Body of pancreas (tissue), 4 donors: ENCODE results near the gene IFT74. TPM values are rescaled to one million over a fixed set of nuclear protein-coding genes. Genes with fewer than 3 reads are reported as not detected.

Source experiments
- ATAC-seq: fragments of 150-250 bp; one replicate; pipeline ENCODE4 v1.9.1; 2016
- DNase-seq, 4 donors: peaks; one replicate each; pipeline ENCODE4 v3.0.0-alpha.2; 2019
- H3K27ac ChIP-seq, 4 donors: fragments of 200-600 bp; sonication (generic); 1 replicate in 3 of 4; 2 replicates in 1 of 4; pipeline versions ENCODE4 v1.5.1 to v1.6.1; 2016 to 2019; ENCODE audit warnings: mild to moderate bottlenecking in 1 of 4, mixed read lengths in 1 of 4, moderate library complexity in 1 of 4
- H3K27me3 ChIP-seq, 2 donors: fragments of 200-600 bp; sonication (generic); one replicate each; pipeline ENCODE4 v1.6.0; 2016; ENCODE audit warnings: mild to moderate bottlenecking in 1 of 2
- H3K36me3 ChIP-seq, 2 donors: fragments of 200-600 bp; sonication (generic); replicated peaks in 1 of 2; 2 replicates each; pipeline ENCODE4 v1.5.1; 2016; ENCODE audit warnings: low read depth in 2 of 2; ENCODE audit not compliant: insufficient read depth in 1 of 2
- H3K4me1 ChIP-seq: fragments of 200-600 bp; sonication (generic); one replicate; pipeline ENCODE4 v1.6.0; 2016
- H3K4me3 ChIP-seq, 2 donors: fragments of 200-600 bp; sonication (generic); 1 replicate in 1 of 2; 2 replicates in 1 of 2; pipeline ENCODE4 v1.5.1; 2016 to 2019
- H3K9me3 ChIP-seq, 3 donors: fragments of 200-600 bp; sonication (generic); 1 replicate in 2 of 3; 2 replicates in 1 of 3; pipeline ENCODE4 v1.5.1; 2016
- CTCF ChIP-seq, 7 experiments: fragments of 450-650 bp in 4 of 7; fragments of 200-600 bp in 3 of 7; sonication (generic) in 3 of 7; IDR thresholded peaks; one replicate each; pipeline ENCODE4 v1.5.1; 2016 to 2019; ENCODE audit warnings: antibody characterized with exemption in 7 of 7
- POLR2A ChIP-seq, 3 donors: fragments of 450-650 bp; IDR thresholded peaks; one replicate each; pipeline ENCODE4 v1.6.1; 2016; ENCODE audit warnings: antibody characterized with exemption in 3 of 3, mild to moderate bottlenecking in 2 of 3
- WGBS, 2 donors: methylation state at CpG; one replicate each; pipeline ENCODE4 v1.1.5; 2017; 5-methylcytosine and 5-hydroxymethylcytosine counted together
- intact Hi-C: fragments of 100-400 bp; cut with DNase I; formaldehyde crosslinking; loops from one replicate; pipeline ENCODE4 v1.15.1; 2023
- total RNA-seq, 2 donors: library from RNA; depleted of rRNA; stranded (reverse); fragments of >200 nt; gene quantifications; one replicate each; pipeline ENCODE4 v1.1.0, GENCODE V29; 2016

The IFT74 gene
- total RNA-seq, 2 donors from 2014 or later, result 7.3 to 9.1 TPM

GRCh38 chr9:26975728-26976707, 19.8 kb downstream of the IFT74 start:
- 69 to 73% methylated on average over 18 of the region's 18 CpGs for WGBS, 2 donors
- Histone ChIP-seq H3K4me3 (no peak overlapping the region), H3K4me1 (peaks cover 6% of the 10 kb centered on the region), H3K27me3 (no peaks in the 10 kb centered on the region), H3K9me3 (no peaks in the 10 kb centered on the region), H3K27ac (no peak overlapping the region), H3K36me3 (no peaks in the 10 kb centered on the region)
- intact Hi-C loops, result no loop called here
- ATAC-seq (peak; percentile 50), DNase-seq (peak; percentile 33 to 64 (median 54))
- no peak for TF ChIP-seq POLR2A (IDR thresholded peaks at IDR 0.05)
- peak; percentile 34 to 77 (median 71) for TF ChIP-seq CTCF (IDR thresholded peaks at IDR 0.05)

GRCh38 chr9:26983340-26983739, 27.1 kb downstream of the IFT74 start:
- 33 to 86% methylated on average over 1 of the region's 1 CpG for WGBS, 2 donors
- H3K36me3 ChIP-seq, result peaks cover 0 to 5% of the 10 kb centered on the region in 2 donors
- H3K27me3 ChIP-seq, result no peaks in the 10 kb centered on the region
- no peak for ATAC-seq
- no peak overlapping the region for H3K4me3 ChIP-seq
- TF ChIP-seq CTCF (IDR thresholded peaks at IDR 0.05) (no peak), POLR2A (IDR thresholded peaks at IDR 0.05) (no peak)
- H3K4me1 ChIP-seq, result no peaks in the 10 kb centered on the region
- intact Hi-C loops, result no loop called here
- DNase-seq, result no peak
- H3K27ac ChIP-seq, result no peak overlapping the region
- H3K9me3 ChIP-seq, result no peaks in the 10 kb centered on the region

- no peak for TF ChIP-seq CTCF (IDR thresholded peaks at IDR 0.05)
- no peak for TF ChIP-seq POLR2A (IDR thresholded peaks at IDR 0.05)
- Histone ChIP-seq H3K4me3 (no peak overlapping the region), H3K4me1 (no peaks in the 10 kb centered on the region), H3K27ac (no peak overlapping the region), H3K27me3 (no peaks in the 10 kb centered on the region), H3K36me3 (peaks cover 0 to 2% of the 10 kb centered on the region in 2 donors), H3K9me3 (no peaks in the 10 kb centered on the region)
- ATAC-seq (no peak), DNase-seq (no peak)
- intact Hi-C loops, result no loop called here
- WGBS, 2 donors, result 49 to 56% methylated on average over 2 of the region's 2 CpGs
Observed at GRCh38 chr9:26995810-26996209, 39.6 kb downstream of the IFT74 start.

GRCh38 chr9:27003426-27004077, 47.3 kb downstream of the IFT74 start:
- no peaks in the 10 kb centered on the region for H3K27me3 ChIP-seq
- no peak for TF ChIP-seq POLR2A (IDR thresholded peaks at IDR 0.05)
- no peak for TF ChIP-seq CTCF (IDR thresholded peaks at IDR 0.05)
- peaks cover 3% of the 10 kb centered on the region for H3K4me1 ChIP-seq
- intact Hi-C loops, result no loop called here
- WGBS, 2 donors, result 74 to 80% methylated on average over 3 of the region's 3 CpGs
- H3K4me3 ChIP-seq, result no peak overlapping the region
- DNase-seq (no peak), ATAC-seq (no peak)
- H3K27ac ChIP-seq, result no peak overlapping the region
- no peaks in the 10 kb centered on the region for H3K9me3 ChIP-seq
- no peaks in the 10 kb centered on the region for H3K36me3 ChIP-seq
